ENCODE measurements around the gene TUBGCP2. TPM values are rescaled to one million over a fixed set of nuclear protein-coding genes. Genes with fewer than 3 reads are reported as not detected.

The TUBGCP2 gene
- total RNA-seq, 1 experiment from 2014 or later, result 52.4 TPM

GRCh38 chr10:133311570-133311969 lies 2.9 kb upstream of the TUBGCP2 start:
- Histone ChIP-seq H4K91ac (ENCODE audit: insufficient read length, low read depth, low read length) (no peak overlapping the region), H2BK120ac (ENCODE audit: low read depth, low read length, poor library complexity, severe bottlenecking) (no peak overlapping the region), H4K8ac (replicated peaks; ENCODE audit: insufficient read length, low read depth, low read length) (no peak overlapping the region), H3K9me3 (ENCODE audit: control insufficient read depth, low read depth, low read length) (no peaks in the 10 kb centered on the region), H2BK20ac (ENCODE audit: low read depth, low read length, poor library complexity, severe bottlenecking) (no peak overlapping the region), H3K9ac (ENCODE audit: extremely low read depth, insufficient read length, low read length) (no peak overlapping the region), H3K79me2 (ENCODE audit: insufficient read depth, low read length) (peaks cover 7% of the 10 kb centered on the region; the same call in 1 of the 2 replicates), H2BK12ac (ENCODE audit: insufficient read length, low read depth, low read length) (no peak overlapping the region), H2BK15ac (ENCODE audit: low read depth, low read length) (no peak overlapping the region), H2AFZ (ENCODE audit: low read length) (no peak overlapping the region), H3K27me3 (ENCODE audit: insufficient read depth, low read length) (no peaks in the 10 kb centered on the region), H3K4me2 (ENCODE audit: insufficient read depth, insufficient read length, low read length) (no peak overlapping the region), H3K18ac (ENCODE audit: insufficient read length, low read depth, low read length) (no peak overlapping the region), H3K56ac (ENCODE audit: insufficient read length, low read depth, low read length) (no peak overlapping the region), H3T11ph (ENCODE audit: low read length) (no peak overlapping the region), H3K23me2 (ENCODE audit: insufficient read length, low read depth, low read length, poor library complexity, severe bottlenecking) (peaks cover 9% of the 10 kb centered on the region), H3K27ac (ENCODE audit: insufficient read length, low read depth, low read length) (no peak overlapping the region), H3K79me1 (ENCODE audit: insufficient read depth, low read depth, low read length, poor library complexity, severe bottlenecking) (peaks cover 6% of the 10 kb centered on the region), H2BK5ac (ENCODE audit: insufficient read length, low read length) (no peak overlapping the region), H3K4me1 (ENCODE audit: insufficient read depth, low read length) (no peaks in the 10 kb centered on the region), H4K5ac (ENCODE audit: insufficient read length, low read depth, low read length) (no peak overlapping the region), H4K20me1 (ENCODE audit: control insufficient read depth, insufficient read depth, insufficient read length) (no peaks in the 10 kb centered on the region), H3K23ac (ENCODE audit: insufficient read length, low read depth, low read length) (no peak overlapping the region), H2AK5ac (ENCODE audit: insufficient read length, low read length) (no peak overlapping the region), H3K4ac (ENCODE audit: low read depth, low read length) (no peak overlapping the region), H3K14ac (ENCODE audit: insufficient read depth, low read length) (no peak overlapping the region)
- no peak for TF ChIP-seq CTCF (conservative IDR thresholded peaks at IDR 0.05)
- peaks cover 4 to 34% (median 23%) of the 10 kb centered on the region in 3 experiments; a peak in 6 of 7 replicates for H3K36me3 Mint-ChIP-seq (ENCODE audit: insufficient read depth in 1 of 3, low read depth in 3 of 3)
- H3K4me1 Mint-ChIP-seq, result peaks cover 11 to 15% of the 10 kb centered on the region in 2 experiments
- WGBS (ENCODE audit: extremely low coverage, insufficient read length, low lambda C conversion rate), result no CpG with 5 or more reads among the region's 10 CpGs
- H3K27me3 Mint-ChIP-seq (ENCODE audit: low read depth), result peaks cover 2% of the 10 kb centered on the region
- no peaks in the 10 kb centered on the region; a peak in 2 of 5 replicates for H3K9me3 Mint-ChIP-seq
- no peak overlapping the region for H3K27ac Mint-ChIP-seq
- no peak overlapping the region for H3K4me3 Mint-ChIP-seq
- DNase-seq, result no peak

Measured in H9 (cell line).